ENCODE data around the gene LBR. TPM values are rescaled to one million over a fixed set of nuclear protein-coding genes. Genes with fewer than 3 reads are reported as not detected.

Gene LBR
- total and polyA plus RNA-seq, 8 donors = 12.3 to 31.6 (median 18.5) TPM

GRCh38 chr1:225380691-225381090 lies 47.1 kb downstream of the LBR start:
- no peak overlapping the region for H3K4me3 ChIP-seq
- H3K36me3 ChIP-seq = no peaks in the 10 kb centered on the region
- intact Hi-C loops (cut with DNase I) = no loop called here
- no peaks in the 10 kb centered on the region for H3K9me3 ChIP-seq
- no peak for FAIRE-seq
- no peak for TF ChIP-seq CTCF (IDR thresholded peaks at IDR 0.05)
- H3K27me3 ChIP-seq = no peaks in the 10 kb centered on the region
- H3K4me1 ChIP-seq = no peaks in the 10 kb centered on the region
- 58 to 75% methylated on average over 1 of the region's 1 CpG for WGBS, 2 donors
- H3K27ac ChIP-seq = no peak overlapping the region
- no peak for DNase-seq
- ATAC-seq = no peak

- 51 to 53% methylated on average over 10 of the region's 10 CpGs for WGBS, 2 donors
- H3K9me3 ChIP-seq = no peaks in the 10 kb centered on the region
- H3K36me3 ChIP-seq = no peaks in the 10 kb centered on the region
- no peak for TF ChIP-seq CTCF (IDR thresholded peaks at IDR 0.05)
- intact Hi-C loops (cut with DNase I) = no loop called here
- no peaks in the 10 kb centered on the region for H3K4me1 ChIP-seq
- ATAC-seq (peak in 3 of 4 donors; percentile 61 to 83 (median 76)), FAIRE-seq (no peak), DNase-seq (peak in 3 of 6 donors; percentile 22 to 45 (median 23))
- H3K27ac ChIP-seq = no peak overlapping the region
- H3K4me3 ChIP-seq = no peak overlapping the region
- no peaks in the 10 kb centered on the region for H3K27me3 ChIP-seq
These were observed 49.0 kb downstream of the LBR start for GRCh38 chr1:225378880-225379279.

- FAIRE-seq (no peak), ATAC-seq (no peak)
- no peak overlapping the region for H3K27ac ChIP-seq
These were observed 52.8 kb downstream of the LBR start for GRCh38 chr1:225374996-225375395.

DNA sequence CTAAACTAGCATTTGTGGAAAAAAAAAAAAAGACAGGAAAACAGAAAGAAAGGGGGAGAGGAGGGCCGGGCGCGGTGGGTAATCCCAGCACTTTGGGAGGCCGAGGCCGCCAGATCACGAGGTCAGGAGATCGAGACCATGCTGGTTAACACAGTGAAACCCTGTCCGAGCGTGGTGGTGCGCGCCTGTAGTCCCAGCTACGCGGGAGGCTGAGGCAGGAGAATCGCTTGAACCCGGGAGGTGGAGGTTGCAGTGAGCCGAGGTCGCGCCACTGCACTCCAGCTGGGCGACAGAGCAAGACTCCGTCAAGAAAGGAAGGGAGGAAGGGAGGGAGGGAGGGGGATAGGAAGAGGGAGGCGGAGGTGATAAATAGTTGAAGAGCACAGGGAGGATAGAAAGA lies 54.7 kb downstream of the LBR start:
- FAIRE-seq (no peak), ATAC-seq (no peak), DNase-seq (no peak)
- H3K27me3 ChIP-seq = no peaks in the 10 kb centered on the region
- 91 to 94% methylated on average over 21 of the region's 21 CpGs for WGBS, 2 donors
- H3K36me3 ChIP-seq = no peaks in the 10 kb centered on the region
- H3K9me3 ChIP-seq = no peaks in the 10 kb centered on the region
- no peak overlapping the region for H3K4me3 ChIP-seq
- no peak overlapping the region for H3K27ac ChIP-seq
- intact Hi-C loops (cut with DNase I) = no loop called here
- TF ChIP-seq CTCF (IDR thresholded peaks at IDR 0.05) = no peak
- H3K4me1 ChIP-seq = no peaks in the 10 kb centered on the region

More at GRCh38 chr1:225374996-225375395, 52.8 kb downstream of the LBR start:
- 89 to 93% methylated on average over 4 of the region's 4 CpGs for WGBS, 2 donors
- intact Hi-C loops (cut with DNase I) = no loop called here
- Histone ChIP-seq H3K4me3 (no peak overlapping the region), H3K36me3 (no peaks in the 10 kb centered on the region), H3K4me1 (no peaks in the 10 kb centered on the region), H3K27me3 (no peaks in the 10 kb centered on the region), H3K9me3 (no peaks in the 10 kb centered on the region)
- no peak for TF ChIP-seq CTCF (IDR thresholded peaks at IDR 0.05)
- DNase-seq = no peak

DNA sequence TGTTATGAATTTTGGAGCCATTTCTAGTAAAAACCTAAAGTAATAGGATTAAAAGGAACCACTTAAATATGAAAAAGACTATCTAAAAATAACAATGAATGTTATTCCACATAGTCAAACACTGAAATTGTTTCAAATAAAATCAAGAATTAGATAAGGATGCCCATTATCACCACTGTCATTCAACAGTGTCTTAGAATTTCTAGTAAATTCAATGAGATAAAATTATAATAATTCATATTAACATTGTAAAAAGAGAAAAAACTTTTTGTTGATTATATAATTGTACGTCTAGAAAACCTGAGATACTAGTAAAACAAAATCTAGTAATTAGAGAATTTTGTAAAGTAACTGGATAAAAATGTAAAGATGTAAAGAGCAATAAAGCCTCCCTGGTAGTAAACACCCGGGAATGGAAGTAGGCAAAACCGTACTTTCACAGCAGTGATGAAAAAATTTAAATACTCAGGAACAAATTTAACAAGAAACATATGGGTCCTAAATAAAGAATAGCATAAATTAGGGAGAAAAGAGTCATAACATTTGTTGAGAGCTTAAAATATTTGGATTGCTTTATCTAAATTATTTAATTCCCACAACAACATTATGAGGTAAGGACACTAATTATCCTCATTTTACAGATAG lies 56.4 kb downstream of the LBR start:
- ATAC-seq (no peak), FAIRE-seq (peak; percentile 29), DNase-seq (no peak)
- Histone ChIP-seq H3K27me3 (no peaks in the 10 kb centered on the region), H3K4me3 (no peak overlapping the region), H3K4me1 (no peaks in the 10 kb centered on the region), H3K9me3 (no peaks in the 10 kb centered on the region), H3K36me3 (no peaks in the 10 kb centered on the region), H3K27ac (no peak overlapping the region)
- intact Hi-C loops (cut with DNase I) = no loop called here
- no peak for TF ChIP-seq CTCF (IDR thresholded peaks at IDR 0.05)
- 88 to 89% methylated on average over 3 of the region's 3 CpGs for WGBS, 2 donors

Measured in pancreas (tissue), 10 donors.